GM21717 (cell line): Measurements from ENCODE around the gene MYMK.

Source experiments
- ATAC-seq: cut with Tn5 transposase; IDR thresholded peaks from one replicate; pipeline ENCODE4 v1.9.1; 2021; ENCODE audit warnings: mild to moderate bottlenecking, moderate library complexity; ENCODE audit not compliant: unreplicated experiment

Gene MYMK

GRCh38 chr9:133470988-133471387 is 53.8 kb downstream of the MYMK start:
- no peak for ATAC-seq

- ATAC-seq = no peak
Measured at GRCh38 chr9:133470427-133470924, 54.3 kb downstream of the MYMK start.

DNA sequence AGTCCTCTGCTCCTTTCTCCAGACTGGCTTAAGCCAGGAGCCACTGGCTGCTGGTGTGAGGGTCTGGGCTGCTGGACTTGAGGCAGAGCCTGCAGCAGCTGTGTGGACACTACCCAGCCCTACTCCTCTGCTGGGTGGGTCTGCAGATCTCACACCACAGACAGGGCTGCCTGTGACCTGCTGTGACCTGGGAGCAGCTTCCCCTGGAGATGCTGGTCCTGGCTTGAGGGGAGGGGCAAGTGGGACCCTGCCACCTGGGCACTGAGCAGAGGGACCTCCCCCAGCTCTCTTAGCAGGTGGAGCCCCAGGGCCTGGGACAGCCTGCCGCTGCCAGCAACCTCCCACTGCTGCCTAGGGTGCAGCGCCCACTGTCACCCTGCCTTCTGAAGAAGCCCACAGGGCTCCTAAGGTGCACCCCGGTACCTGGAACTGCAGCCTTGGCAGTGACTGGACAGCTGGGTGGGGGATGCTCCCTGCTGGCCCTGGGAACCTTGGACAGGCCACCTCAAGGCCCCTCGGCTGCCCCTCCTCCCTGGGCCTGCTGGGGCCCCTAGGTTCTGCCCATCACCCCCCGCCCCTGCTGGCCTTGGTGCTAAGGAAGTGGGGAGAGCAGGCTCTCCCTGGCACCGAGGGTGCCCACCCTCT is 55.9 kb downstream of the MYMK start:
- ATAC-seq = no peak

DNA sequence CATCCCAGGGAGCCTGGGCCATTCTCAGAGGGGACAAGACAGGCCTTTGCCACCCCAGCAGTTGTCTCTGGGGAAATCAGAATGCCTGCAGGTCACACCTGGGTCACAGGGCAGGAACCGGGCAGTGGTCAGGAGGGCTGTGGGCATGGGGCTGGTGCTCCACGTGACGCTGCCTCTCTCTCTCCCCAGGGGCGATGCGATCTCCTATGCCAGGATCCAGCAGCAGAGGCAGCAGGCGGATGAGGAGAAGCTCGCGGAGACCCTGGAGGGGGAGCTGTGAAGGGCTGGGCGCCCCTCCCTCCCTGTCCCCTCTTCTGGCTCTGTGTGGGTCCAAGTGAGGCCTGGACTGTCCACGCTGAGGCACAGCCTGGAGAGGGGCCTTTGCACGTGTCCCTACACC is 56.4 kb downstream of the MYMK start:
- ATAC-seq = no peak

DNA sequence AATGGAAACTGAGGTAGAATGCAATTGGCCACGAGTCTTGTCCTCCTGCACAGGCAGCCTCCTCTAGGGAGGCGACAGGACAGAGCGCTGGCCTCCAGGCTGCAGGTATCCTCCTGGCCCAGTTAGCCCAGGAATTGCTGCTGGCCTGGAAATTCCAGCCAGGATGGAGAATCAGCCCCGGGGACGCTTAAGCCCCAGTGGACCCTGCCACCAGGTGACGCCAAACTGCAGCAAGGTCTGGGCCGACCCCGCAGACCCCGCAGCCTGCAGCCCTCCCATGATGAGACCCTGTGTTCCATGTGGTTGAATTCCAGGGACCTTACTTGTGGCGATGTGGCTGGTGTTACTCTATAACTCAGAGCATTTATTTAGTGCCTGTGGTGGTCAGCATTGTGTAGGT is 57.7 kb downstream of the MYMK start:
- no peak for ATAC-seq

GRCh38 chr9:133465984-133466383 is 58.8 kb downstream of the MYMK start:
- no peak for ATAC-seq

- ATAC-seq = no peak
Measured at GRCh38 chr9:133464638-133465037, 60.1 kb downstream of the MYMK start.
